LNCaP clone FGC (cell line): Measurements from ENCODE around the gene PANK3.
"Not testable (repeated sequence)": the region's sequence is repeated elsewhere in the genome, so short reads cannot be mapped to it uniquely, and the experiment has no call there.

Experiments used
- DNase-seq: peaks from one replicate; pipeline ENCODE4 v3.0.0-alpha.2; 2011; ENCODE audit warnings: low read depth
- H3K4me3 ChIP-seq: 2 replicates; pipeline ENCODE4 v1.5.1; 2011; ENCODE audit warnings: mild to moderate bottlenecking, low read depth, low read length, control low read depth
- TF ChIP-seq, protein P1 (sequence below): IDR thresholded peaks from 2 replicates; pipeline ENCODE4 v1.5.1; 2012; ENCODE audit warnings: mild to moderate bottlenecking; ENCODE audit not compliant: control insufficient read depth, insufficient read depth; ENCODE audit errors: extremely low read depth

The PANK3 gene

DNA sequence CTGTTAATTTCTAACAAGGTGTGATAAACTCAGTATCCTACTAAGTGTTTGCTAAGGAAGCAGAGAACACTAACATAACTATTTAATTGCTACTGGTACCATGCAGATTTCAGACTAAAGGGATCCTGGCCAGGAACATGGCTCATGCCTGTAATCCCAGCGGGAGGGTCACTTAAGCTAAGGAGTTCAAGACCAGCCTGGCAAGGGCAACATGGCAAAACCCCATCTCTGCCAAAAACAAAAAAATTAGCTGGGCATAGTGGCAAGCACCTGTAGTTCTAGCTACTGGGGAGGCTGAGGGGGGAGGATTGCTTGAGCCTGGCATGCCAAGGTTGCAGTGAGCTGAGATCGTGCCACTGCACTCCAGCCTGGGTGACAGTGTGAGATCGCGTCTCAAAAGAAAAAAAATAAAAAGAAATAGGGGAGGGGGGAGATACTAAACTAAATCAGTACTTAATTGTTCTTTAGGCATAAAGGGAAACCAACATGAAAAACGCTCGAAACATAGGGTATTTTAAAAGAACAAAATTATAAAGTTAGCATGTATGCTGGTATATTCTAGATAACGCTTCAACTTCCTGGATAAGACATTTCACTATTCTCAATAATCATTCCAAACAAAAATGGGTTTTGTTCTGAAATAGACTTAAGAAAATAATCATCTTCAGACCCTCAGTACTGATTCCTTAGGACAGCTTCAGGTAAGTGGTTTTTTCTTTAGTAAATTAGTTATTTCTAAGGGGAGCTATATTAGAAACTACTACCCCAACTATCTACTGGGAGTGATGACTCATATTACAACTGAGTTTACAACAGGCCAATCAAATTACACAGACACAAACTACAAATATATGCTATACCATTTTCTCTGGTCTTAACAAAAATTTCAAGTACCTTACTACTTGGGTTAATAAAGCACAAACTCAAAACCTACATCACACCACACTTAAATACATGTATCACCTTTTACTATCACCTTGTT, 3.5 kb downstream of the PANK3 start:
- H3K4me3 ChIP-seq, result no peak overlapping the region
- TF ChIP-seq, protein P1, sequence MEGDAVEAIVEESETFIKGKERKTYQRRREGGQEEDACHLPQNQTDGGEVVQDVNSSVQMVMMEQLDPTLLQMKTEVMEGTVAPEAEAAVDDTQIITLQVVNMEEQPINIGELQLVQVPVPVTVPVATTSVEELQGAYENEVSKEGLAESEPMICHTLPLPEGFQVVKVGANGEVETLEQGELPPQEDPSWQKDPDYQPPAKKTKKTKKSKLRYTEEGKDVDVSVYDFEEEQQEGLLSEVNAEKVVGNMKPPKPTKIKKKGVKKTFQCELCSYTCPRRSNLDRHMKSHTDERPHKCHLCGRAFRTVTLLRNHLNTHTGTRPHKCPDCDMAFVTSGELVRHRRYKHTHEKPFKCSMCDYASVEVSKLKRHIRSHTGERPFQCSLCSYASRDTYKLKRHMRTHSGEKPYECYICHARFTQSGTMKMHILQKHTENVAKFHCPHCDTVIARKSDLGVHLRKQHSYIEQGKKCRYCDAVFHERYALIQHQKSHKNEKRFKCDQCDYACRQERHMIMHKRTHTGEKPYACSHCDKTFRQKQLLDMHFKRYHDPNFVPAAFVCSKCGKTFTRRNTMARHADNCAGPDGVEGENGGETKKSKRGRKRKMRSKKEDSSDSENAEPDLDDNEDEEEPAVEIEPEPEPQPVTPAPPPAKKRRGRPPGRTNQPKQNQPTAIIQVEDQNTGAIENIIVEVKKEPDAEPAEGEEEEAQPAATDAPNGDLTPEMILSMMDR, result no peak
- no peak for DNase-seq

DNA sequence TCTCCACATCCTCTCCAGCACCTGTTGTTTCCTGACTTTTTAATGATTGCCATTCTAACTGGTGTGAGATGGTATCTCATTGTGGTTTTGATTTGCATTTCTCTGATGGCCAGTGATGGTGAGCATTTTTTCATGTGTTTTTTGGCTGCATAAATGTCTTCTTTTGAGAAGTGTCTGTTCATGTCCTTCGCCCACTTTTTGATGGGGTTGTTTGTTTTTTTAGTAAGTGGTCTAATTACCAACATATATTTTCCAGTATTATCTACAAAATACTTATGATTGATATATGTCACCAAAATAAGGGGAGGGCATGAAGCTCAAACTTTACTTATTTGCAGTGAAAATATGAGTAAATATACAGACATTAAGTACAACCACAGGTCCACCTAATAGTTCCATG, 5.0 kb downstream of the PANK3 start:
- not testable (repeated sequence) for H3K4me3 ChIP-seq, DNase-seq

DNA sequence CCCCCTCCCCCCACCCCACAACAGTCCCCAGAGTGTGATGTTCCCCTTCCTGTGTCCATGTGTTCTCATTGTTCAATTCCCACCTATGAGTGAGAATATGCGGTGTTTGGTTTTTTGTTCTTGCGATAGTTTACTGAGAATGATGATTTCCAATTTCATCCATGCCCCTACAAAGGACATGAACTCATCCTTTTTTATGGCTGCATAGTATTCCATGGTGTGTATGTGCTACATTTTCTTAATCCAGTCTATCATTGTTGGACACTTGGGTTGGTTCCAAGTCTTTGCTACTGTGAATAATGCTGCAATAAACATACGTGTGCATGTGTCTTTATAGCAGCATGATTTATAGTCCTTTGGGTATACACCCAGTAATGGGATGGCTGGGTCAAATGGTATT, 5.5 kb downstream of the PANK3 start:
- not testable (repeated sequence) for DNase-seq, H3K4me3 ChIP-seq

DNA sequence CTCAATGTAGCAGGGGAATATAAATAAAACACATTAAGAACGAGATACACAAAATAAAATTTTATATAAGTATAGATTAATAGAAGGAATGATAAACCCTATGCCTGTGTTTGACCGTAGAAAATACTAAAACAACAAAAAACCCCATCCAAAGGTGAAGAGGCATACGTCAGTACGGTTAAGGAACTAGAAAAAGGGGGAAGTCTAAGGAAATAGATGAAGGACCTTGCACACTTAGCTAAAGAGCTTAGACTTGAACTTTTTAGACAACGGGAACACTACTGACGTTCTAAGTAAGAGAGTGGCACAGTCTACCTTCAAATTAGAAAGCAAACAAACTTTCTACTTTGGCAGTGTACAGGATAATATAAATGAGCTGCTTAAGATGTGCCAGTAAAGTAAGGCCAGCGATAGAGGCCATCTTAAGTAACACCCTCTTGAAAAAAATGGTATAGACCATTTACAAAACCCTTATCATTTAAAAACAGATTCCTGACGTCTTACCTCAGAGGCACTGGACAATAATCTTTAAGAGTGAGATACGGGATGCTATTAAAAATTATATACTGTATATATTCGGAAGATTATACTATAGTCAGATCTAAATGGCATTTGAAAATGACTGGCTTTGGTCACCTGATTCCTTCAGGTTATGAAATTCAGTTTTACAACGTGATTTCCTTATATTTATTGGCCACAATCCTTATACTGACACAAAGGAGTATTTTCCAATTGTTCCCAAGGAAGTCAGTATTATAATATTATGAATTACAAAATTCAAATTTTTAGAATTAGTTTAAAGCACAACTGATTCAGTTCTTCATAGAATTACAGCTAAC, 8.5 kb downstream of the PANK3 start:
- TF ChIP-seq, protein P1, result no peak

DNA sequence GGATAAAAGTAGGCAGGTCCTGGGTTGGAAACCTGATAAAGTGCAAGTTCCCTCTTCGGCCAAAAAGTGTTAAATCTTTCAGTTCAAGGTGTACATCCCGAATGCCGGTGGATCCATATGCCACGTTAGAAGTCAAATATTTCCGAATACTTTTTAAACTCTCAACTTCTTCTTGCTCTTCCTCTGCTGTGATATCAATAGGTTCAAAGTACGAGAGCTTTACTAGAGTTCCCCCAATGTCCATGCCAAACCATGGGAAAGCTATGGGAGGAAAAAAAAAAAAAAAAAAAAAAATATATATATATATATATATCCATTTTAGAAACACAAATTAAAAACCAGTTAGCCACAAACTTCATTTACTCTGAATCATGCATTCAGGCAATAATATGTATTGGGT, 10.4 kb downstream of the PANK3 start:
- no peak for DNase-seq
- TF ChIP-seq, protein P1, result no peak
- H3K4me3 ChIP-seq, result no peak overlapping the region

More for the DNA sequence above, 8.5 kb downstream of the PANK3 start:
- H3K4me3 ChIP-seq, result no peak overlapping the region
- DNase-seq, result no peak

DNA sequence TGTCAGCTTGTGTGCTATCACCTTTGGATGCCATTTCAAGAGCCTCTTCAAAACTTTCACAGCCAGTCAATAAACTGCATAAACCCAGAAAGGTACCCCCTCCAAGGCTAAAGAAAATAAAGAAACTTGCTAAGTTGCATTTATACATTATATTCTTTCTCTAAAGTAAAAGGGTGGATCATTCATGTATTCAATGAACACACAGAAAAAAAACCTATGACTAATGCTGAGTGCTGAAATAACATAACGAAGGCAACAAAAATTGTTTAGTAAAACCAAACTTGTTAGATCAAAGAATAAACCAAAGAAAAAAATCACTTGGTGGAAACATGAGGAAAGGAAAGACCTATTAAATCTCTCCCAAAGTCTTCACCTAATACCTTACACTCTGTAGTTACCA, 15.2 kb downstream of the PANK3 start:
- DNase-seq, result no peak
- no peak overlapping the region for H3K4me3 ChIP-seq
- TF ChIP-seq, protein P1, result no peak

DNA sequence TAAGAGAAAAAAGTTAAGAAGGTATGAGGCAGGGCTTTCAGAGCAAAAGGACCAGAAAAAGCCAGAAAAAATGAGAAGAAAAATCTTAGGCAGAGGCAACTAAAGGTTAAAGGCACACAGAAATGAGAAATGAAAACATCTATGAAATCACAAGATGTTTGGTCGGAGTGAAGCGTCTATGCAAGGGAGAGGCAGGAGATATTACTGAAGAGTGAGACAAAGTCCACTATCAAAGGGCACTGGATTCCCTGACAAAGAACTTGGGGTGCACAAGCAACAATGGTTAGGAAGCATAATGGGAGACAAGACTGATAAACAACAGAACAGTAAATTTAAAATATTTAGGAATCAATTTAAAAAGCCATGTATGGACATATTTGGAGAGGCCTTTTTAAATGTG, 16.9 kb downstream of the PANK3 start:
- no peak for DNase-seq
- no peak overlapping the region for H3K4me3 ChIP-seq
- TF ChIP-seq, protein P1, result no peak
